HG02885 (cell line): ENCODE data around the gene TM7SF3.

ENCODE experiments used
- ATAC-seq: cut with Tn5 transposase; IDR thresholded peaks from one replicate; pipeline ENCODE4 v1.9.1; 2021; ENCODE audit warnings: mild to moderate bottlenecking; ENCODE audit not compliant: unreplicated experiment, poor library complexity

Gene TM7SF3

GRCh38 chr12:26937443-26937862 lies 76.7 kb downstream of the TM7SF3 start:
- no peak for ATAC-seq

GRCh38 chr12:26936559-26937442 lies 77.4 kb downstream of the TM7SF3 start:
- ATAC-seq = no peak

- ATAC-seq = no peak
These were observed 78.4 kb downstream of the TM7SF3 start for GRCh38 chr12:26935636-26936378.

GRCh38 chr12:26929590-26929989 lies 84.6 kb downstream of the TM7SF3 start:
- no peak for ATAC-seq

- ATAC-seq = no peak
These were observed 85.5 kb downstream of the TM7SF3 start for GRCh38 chr12:26928661-26929060.
